ENCODE data around the gene ALKBH7. TPM values are rescaled to one million over a fixed set of nuclear protein-coding genes. Genes with fewer than 3 reads are reported as not detected.

The ALKBH7 gene, protein sequence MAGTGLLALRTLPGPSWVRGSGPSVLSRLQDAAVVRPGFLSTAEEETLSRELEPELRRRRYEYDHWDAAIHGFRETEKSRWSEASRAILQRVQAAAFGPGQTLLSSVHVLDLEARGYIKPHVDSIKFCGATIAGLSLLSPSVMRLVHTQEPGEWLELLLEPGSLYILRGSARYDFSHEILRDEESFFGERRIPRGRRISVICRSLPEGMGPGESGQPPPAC
- 6.6 and 7.0 TPM in 2 replicates for total RNA-seq (2013; cell fraction: nucleolus; rRNA removed)
- 57.7 and 64.9 TPM in 2 replicates for total RNA-seq (2014; rRNA removed)
- 11.8 and 15.1 TPM in 2 replicates for total RNA-seq (2014; rRNA removed; fragmentation: Illumina TruSeq; extraction: Trizol)
- 82.5 and 89.6 TPM in 2 replicates for total RNA-seq (2021)
- polyA plus RNA-seq (2011; ENCODE audit: low read depth) = 11.3 TPM
- 10.9 and 22.9 TPM in 2 replicates for polyA plus RNA-seq (2011; rRNA removed)
- 54.3 and 71.1 TPM in 2 replicates for polyA plus RNA-seq (2011; cell fraction: cytosol; rRNA removed)
- polyA plus RNA-seq (2011; cell fraction: nucleus; rRNA removed) = 23.7 and 27.9 TPM in 2 replicates
- 60.4 and 60.9 TPM in 2 replicates for polyA plus RNA-seq (2012)
- 0.98 and 7.0 TPM in 2 replicates for polyA plus RNA-seq (2014; fragmentation: Illumina TruSeq; extraction: Trizol)
- polyA plus RNA-seq (2014; fragmentation: Nextera tagmentation; extraction: Ambion mirVana) = 1 to 10 TPM in 1 of 2 experiments, under 1 TPM in 1; 0.31 to 5.8 TPM
- polyA plus RNA-seq (2014; rRNA removed) = 58.7 and 69.6 TPM in 2 replicates
- 10 to 100 TPM; 52.3 to 63.6 TPM for polyA plus RNA-seq (2016; fragmentation: Nextera tagmentation; extraction: Ambion mirVana)
- polyA minus RNA-seq (2011; rRNA and poly(A)+ RNA removed) = 3.7 and 14.7 TPM in 2 replicates
- 4.8 and 11.5 TPM in 2 replicates for polyA minus RNA-seq (2011; cell fraction: cytosol; rRNA and poly(A)+ RNA removed)
- polyA minus RNA-seq (2011; cell fraction: nucleus; rRNA and poly(A)+ RNA removed) = 4.0 and 5.6 TPM in 2 replicates
- percentile 58 among the genes with signal in this experiment for Bru-seq, nascent RNA
- percentile 80 among the genes with signal in this experiment for BruChase-seq, experiment 1, labeled RNA remaining after a 6-hour chase
- percentile 69 among the genes with signal in this experiment for BruChase-seq, experiment 2, labeled RNA remaining after a 2-hour chase
- long read RNA-seq, experiment 1, transcript ALKBH7-201 (4 exons, 1,332 nt) = major isoform, 41 of 46 reads
- long read RNA-seq, experiment 1, partial matches to known transcripts = 3 of 46 reads
- long read RNA-seq, experiment 1, other reads (novel, unspliced or antisense) = 1 of 46 reads
- long read RNA-seq, experiment 2, transcript ALKBH7-201 (4 exons, 1,332 nt) = major isoform, 20 of 20 reads
- long read RNA-seq, experiment 2, partial matches to known transcripts = 0 of 20 reads
- long read RNA-seq, experiment 2, other reads (novel, unspliced or antisense) = 0 of 20 reads

DNA sequence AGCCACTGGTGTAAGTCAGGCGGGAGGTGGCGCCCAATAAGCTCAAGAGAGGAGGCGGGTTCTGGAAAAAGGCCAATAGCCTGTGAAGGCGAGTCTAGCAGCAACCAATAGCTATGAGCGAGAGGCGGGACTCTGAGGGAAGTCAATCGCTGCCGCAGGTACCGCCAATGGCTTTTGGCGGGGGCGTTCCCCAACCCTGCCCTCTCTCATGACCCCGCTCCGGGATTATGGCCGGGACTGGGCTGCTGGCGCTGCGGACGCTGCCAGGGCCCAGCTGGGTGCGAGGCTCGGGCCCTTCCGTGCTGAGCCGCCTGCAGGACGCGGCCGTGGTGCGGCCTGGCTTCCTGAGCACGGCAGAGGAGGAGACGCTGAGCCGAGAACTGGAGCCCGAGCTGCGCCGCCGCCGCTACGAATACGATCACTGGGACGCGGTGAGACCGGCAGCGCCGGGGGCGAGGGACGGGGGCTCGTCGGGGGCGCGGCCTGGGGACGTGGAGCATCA, at the start of gene ALKBH7:
TSS of gene ALKBH7 (plus strand) at position 201 of the 502 bp plus-strand sequence. CDS start at position 228, 27 bp downstream.
- ChIA-PET POLR2A (interaction anchor here (0.5 to 2.6 kb wide), 18 partner anchors 10 to 755 kb away, joined by 3 to 30 read pairs (median 5); partner anchors contain the start of genes CLPP, DENND1C, GTF2F1 and KHSRP), RAD21 (ENCODE audit: unreplicated experiment) (interaction anchor here (0.6 to 1.6 kb wide), 11 partner anchors 11 to 491 kb away, joined by 3 to 9 read pairs (median 5); partner anchors contain the start of genes CLPP, DENND1C, GTF2F1 and KHSRP), SMC1A (ENCODE audit: uncharacterized antibody, unreplicated experiment) (interaction anchor here (0.8 to 1.3 kb wide), 10 partner anchors 8 to 697 kb away, joined by 3 to 10 read pairs (median 3); partner anchors contain the start of genes CLPP, DENND1C and ZNF557), CTCF (interaction anchor here (0.8 to 1.8 kb wide), 8 partner anchors 9 to 491 kb away, joined by 3 to 10 read pairs (median 6); partner anchors contain the start of genes CLPP, DENND1C and KHSRP)
- intact Hi-C loops (cut with micrococcal nuclease; ENCODE audit: unreplicated experiment) (no loop called here), in situ Hi-C loops (cut with MboI) (no loop called here)
- Histone ChIP-seq H3K9me3 (replicated peaks; ENCODE audit: control insufficient read depth, insufficient read depth, low read length) (no peaks in the 10 kb centered on the region), H3K27ac (ENCODE audit: control insufficient read depth, insufficient read depth) (peak within 1 kb of the TSS; percentile 88), H3K4me3 (peak within 1 kb of the TSS; percentile 90), H4K20me1 (ENCODE audit: control insufficient read depth, insufficient read depth) (no peaks in the 10 kb centered on the region), H3K27me3 (replicated peaks in 1 of 2; ENCODE audit: control insufficient read depth in 2 of 2, insufficient read depth in 2 of 2, low read length in 1 of 2) (no peaks in the 10 kb centered on the region), H2AFZ (ENCODE audit: control insufficient read depth, low read depth, low read length) (peak within 1 kb of the TSS; percentile 98), H3K4me1 (ENCODE audit: control insufficient read depth, insufficient read depth, low read length) (peaks cover 2% of the 10 kb centered on the region; the same call in 1 of the 2 replicates), H3K4me2 (ENCODE audit: control insufficient read depth, insufficient read depth) (peak within 1 kb of the TSS; percentile 88), H3K36me3 (ENCODE audit: control insufficient read depth in 2 of 2, insufficient read depth in 2 of 2, low read length in 1 of 2) (peaks cover 0 to 5% of the 10 kb centered on the region in 2 experiments; a peak in 3 of 4 replicates), H3K79me2 (ENCODE audit: control insufficient read depth, insufficient read depth, low read length) (no peaks in the 10 kb centered on the region; the same call in 1 of the 2 replicates), H3K9ac (ENCODE audit: control insufficient read depth, insufficient read depth, low read length) (peak within 1 kb of the TSS; percentile 83)
- ATAC-seq (peak; percentile 94), DNase-seq (ENCODE audit: low read depth, low spot score) (peak; percentile 99), FAIRE-seq (peak; percentile 99)
- WGBS (ENCODE audit: insufficient coverage, insufficient replicate concordance, low lambda C conversion rate, missing lambda C conversion rate) = under 1% methylated on average over 45 of the region's 47 CpGs
- no TSS peak for BruUV-seq (replicated peaks)
- no peak for TF ChIP-seq CBX5 (IDR thresholded peaks at IDR 0.05; ENCODE audit: low read depth)
- 0 out of 2 replicates have a peak, but pooled peaks have one; percentile 53 for TF ChIP-seq RFX5 (IDR thresholded peaks at IDR 0.05; ENCODE audit: low read depth, low read length)
- TF ChIP-seq BCL11A (IDR thresholded peaks at IDR 0.05; ENCODE audit: low read depth, low read length) = no peak
- TF ChIP-seq, protein P1, sequence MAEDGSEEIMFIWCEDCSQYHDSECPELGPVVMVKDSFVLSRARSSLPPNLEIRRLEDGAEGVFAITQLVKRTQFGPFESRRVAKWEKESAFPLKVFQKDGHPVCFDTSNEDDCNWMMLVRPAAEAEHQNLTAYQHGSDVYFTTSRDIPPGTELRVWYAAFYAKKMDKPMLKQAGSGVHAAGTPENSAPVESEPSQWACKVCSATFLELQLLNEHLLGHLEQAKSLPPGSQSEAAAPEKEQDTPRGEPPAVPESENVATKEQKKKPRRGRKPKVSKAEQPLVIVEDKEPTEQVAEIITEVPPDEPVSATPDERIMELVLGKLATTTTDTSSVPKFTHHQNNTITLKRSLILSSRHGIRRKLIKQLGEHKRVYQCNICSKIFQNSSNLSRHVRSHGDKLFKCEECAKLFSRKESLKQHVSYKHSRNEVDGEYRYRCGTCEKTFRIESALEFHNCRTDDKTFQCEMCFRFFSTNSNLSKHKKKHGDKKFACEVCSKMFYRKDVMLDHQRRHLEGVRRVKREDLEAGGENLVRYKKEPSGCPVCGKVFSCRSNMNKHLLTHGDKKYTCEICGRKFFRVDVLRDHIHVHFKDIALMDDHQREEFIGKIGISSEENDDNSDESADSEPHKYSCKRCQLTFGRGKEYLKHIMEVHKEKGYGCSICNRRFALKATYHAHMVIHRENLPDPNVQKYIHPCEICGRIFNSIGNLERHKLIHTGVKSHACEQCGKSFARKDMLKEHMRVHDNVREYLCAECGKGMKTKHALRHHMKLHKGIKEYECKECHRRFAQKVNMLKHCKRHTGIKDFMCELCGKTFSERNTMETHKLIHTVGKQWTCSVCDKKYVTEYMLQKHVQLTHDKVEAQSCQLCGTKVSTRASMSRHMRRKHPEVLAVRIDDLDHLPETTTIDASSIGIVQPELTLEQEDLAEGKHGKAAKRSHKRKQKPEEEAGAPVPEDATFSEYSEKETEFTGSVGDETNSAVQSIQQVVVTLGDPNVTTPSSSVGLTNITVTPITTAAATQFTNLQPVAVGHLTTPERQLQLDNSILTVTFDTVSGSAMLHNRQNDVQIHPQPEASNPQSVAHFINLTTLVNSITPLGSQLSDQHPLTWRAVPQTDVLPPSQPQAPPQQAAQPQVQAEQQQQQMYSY (CRISPR knock-in tag; IDR thresholded peaks at IDR 0.05) = no peak
- peak; percentile 55; the same call in 1 of the 2 replicates for TF ChIP-seq SIN3A (IDR thresholded peaks at IDR 0.05; ENCODE audit: low read depth, low read length)
- no peak for TF ChIP-seq SIX5 (IDR thresholded peaks at IDR 0.05; ENCODE audit: low read depth, low read length, severe bottlenecking)
- TF ChIP-seq RCOR1 (conservative IDR thresholded peaks at IDR 0.05; ENCODE audit: low read depth, low read length) = no peak
- TF ChIP-seq EGR1 (IDR thresholded peaks at IDR 0.05; ENCODE audit: borderline replicate concordance in 1 of 2, low read depth in 2 of 2, low read length in 2 of 2) = peak in 1 of 2 experiments; percentile 73; a peak in 1 of 3 replicates
- TF ChIP-seq ZSCAN29 (IDR thresholded peaks at IDR 0.05) = no peak
- peak; percentile 54 for TF ChIP-seq MYC (IDR thresholded peaks at IDR 0.05; ENCODE audit: insufficient read depth, insufficient read length, insufficient replicate concordance, low read length, severe bottlenecking)
- TF ChIP-seq RAD51 (IDR thresholded peaks at IDR 0.05) = no peak
- no peak for TF ChIP-seq EZH2 (IDR thresholded peaks at IDR 0.05; ENCODE audit: borderline replicate concordance, control insufficient read depth, low read depth, low read length)
- TF ChIP-seq POLR2AphosphoS5 (IDR thresholded peaks at IDR 0.05; ENCODE audit: low read length) = peak; percentile 61; the same call in 1 of the 2 replicates
- no peak; the same call in 1 of the 2 replicates for TF ChIP-seq NRF1 (conservative IDR thresholded peaks at IDR 0.05; ENCODE audit: low read depth, low read length)
- TF ChIP-seq SP1 (IDR thresholded peaks at IDR 0.05; ENCODE audit: low read depth, low read length) = peak; percentile 99

Measured in GM12878 (cell line).